ENCODE measurements around the gene SYMPK. TPM values are rescaled to one million over a fixed set of nuclear protein-coding genes. Genes with fewer than 3 reads are reported as not detected.

Gene SYMPK
- polyA plus RNA-seq, 1 of the 3 experiments (the other 2 are of a cell fraction), result 92.7 TPM

DNA sequence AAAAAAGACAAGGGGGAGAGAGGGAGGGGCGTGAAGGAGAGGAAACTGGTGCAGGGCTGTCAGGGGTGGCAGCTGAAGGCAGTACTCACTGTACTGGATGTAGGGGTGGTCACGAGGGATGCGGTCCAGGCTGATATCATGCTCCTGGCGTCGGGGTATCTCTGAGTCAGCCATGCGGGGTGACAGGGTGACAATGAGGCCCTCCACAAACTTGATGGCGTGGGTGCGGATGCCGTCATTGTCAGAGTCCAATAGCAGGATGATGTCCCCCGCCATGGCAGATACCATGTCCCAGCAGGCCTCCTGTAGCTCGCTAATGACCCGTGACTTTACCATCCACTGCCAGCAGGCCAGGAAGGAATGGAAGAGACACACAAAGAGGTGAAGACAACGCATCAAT is 15.3 kb downstream of the SYMPK start:
- TF ChIP-seq GATA2 (CRISPR knock-in tag; IDR thresholded peaks at IDR 0.05), result no peak
- no peak for TF ChIP-seq NRF1 (IDR thresholded peaks at IDR 0.05; ENCODE audit: low read depth, low read length)
- TF ChIP-seq, protein P1, sequence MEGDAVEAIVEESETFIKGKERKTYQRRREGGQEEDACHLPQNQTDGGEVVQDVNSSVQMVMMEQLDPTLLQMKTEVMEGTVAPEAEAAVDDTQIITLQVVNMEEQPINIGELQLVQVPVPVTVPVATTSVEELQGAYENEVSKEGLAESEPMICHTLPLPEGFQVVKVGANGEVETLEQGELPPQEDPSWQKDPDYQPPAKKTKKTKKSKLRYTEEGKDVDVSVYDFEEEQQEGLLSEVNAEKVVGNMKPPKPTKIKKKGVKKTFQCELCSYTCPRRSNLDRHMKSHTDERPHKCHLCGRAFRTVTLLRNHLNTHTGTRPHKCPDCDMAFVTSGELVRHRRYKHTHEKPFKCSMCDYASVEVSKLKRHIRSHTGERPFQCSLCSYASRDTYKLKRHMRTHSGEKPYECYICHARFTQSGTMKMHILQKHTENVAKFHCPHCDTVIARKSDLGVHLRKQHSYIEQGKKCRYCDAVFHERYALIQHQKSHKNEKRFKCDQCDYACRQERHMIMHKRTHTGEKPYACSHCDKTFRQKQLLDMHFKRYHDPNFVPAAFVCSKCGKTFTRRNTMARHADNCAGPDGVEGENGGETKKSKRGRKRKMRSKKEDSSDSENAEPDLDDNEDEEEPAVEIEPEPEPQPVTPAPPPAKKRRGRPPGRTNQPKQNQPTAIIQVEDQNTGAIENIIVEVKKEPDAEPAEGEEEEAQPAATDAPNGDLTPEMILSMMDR (IDR thresholded peaks at IDR 0.05), result no peak
- no peak for TF ChIP-seq CHD2 (IDR thresholded peaks at IDR 0.05; ENCODE audit: low read length, partially characterized antibody)
- TF ChIP-seq, protein P2, sequence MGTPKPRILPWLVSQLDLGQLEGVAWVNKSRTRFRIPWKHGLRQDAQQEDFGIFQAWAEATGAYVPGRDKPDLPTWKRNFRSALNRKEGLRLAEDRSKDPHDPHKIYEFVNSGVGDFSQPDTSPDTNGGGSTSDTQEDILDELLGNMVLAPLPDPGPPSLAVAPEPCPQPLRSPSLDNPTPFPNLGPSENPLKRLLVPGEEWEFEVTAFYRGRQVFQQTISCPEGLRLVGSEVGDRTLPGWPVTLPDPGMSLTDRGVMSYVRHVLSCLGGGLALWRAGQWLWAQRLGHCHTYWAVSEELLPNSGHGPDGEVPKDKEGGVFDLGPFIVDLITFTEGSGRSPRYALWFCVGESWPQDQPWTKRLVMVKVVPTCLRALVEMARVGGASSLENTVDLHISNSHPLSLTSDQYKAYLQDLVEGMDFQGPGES (IDR thresholded peaks at IDR 0.05; ENCODE audit: low read depth, low read length), result no peak
- TF ChIP-seq SMC3 (IDR thresholded peaks at IDR 0.05; ENCODE audit: low read depth, low read length), result no peak
- no peak for TF ChIP-seq MXI1 (IDR thresholded peaks at IDR 0.05; ENCODE audit: low read depth, low read length)
- TF ChIP-seq ELF1 (IDR thresholded peaks at IDR 0.05), result no peak
- TF ChIP-seq, protein P3, sequence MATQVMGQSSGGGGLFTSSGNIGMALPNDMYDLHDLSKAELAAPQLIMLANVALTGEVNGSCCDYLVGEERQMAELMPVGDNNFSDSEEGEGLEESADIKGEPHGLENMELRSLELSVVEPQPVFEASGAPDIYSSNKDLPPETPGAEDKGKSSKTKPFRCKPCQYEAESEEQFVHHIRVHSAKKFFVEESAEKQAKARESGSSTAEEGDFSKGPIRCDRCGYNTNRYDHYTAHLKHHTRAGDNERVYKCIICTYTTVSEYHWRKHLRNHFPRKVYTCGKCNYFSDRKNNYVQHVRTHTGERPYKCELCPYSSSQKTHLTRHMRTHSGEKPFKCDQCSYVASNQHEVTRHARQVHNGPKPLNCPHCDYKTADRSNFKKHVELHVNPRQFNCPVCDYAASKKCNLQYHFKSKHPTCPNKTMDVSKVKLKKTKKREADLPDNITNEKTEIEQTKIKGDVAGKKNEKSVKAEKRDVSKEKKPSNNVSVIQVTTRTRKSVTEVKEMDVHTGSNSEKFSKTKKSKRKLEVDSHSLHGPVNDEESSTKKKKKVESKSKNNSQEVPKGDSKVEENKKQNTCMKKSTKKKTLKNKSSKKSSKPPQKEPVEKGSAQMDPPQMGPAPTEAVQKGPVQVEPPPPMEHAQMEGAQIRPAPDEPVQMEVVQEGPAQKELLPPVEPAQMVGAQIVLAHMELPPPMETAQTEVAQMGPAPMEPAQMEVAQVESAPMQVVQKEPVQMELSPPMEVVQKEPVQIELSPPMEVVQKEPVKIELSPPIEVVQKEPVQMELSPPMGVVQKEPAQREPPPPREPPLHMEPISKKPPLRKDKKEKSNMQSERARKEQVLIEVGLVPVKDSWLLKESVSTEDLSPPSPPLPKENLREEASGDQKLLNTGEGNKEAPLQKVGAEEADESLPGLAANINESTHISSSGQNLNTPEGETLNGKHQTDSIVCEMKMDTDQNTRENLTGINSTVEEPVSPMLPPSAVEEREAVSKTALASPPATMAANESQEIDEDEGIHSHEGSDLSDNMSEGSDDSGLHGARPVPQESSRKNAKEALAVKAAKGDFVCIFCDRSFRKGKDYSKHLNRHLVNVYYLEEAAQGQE (IDR thresholded peaks at IDR 0.05; ENCODE audit: low read depth, low read length), result no peak
- no peak for TF ChIP-seq GABPA (IDR thresholded peaks at IDR 0.05; ENCODE audit: low read depth)
- no peak for TF ChIP-seq POLR2AphosphoS5 (IDR thresholded peaks at IDR 0.05; ENCODE audit: low read depth, low read length)
- TF ChIP-seq RFX5 (IDR thresholded peaks at IDR 0.05; ENCODE audit: low read length), result no peak
- no peak for TF ChIP-seq RAD21 (IDR thresholded peaks at IDR 0.05; ENCODE audit: low read length)

More for the DNA sequence above, 15.3 kb downstream of the SYMPK start:
- no peaks in the 10 kb centered on the region for H3K4me1 ChIP-seq (ENCODE audit: control insufficient read depth in 1 of 2, insufficient read depth in 2 of 2, low read depth in 1 of 2, low read length in 1 of 2)
- no peaks in the 10 kb centered on the region for H3K27me3 ChIP-seq (ENCODE audit: insufficient read depth)
- DNase-seq, result no peak
- H3K27ac ChIP-seq (ENCODE audit: low read depth in 2 of 2, low read length in 1 of 2), result no peak overlapping the region
- H4K20me1 ChIP-seq (ENCODE audit: insufficient read depth), result no peaks in the 10 kb centered on the region
- no peaks in the 10 kb centered on the region for H3K9me3 ChIP-seq
- H3F3A ChIP-seq (replicated peaks; ENCODE audit: insufficient read depth), result no peaks in the 10 kb centered on the region
- no peak overlapping the region for H2AFZ ChIP-seq (ENCODE audit: low read depth)
- ChIA-PET POLR2A (no interaction called here), CTCF (interaction anchor here (1.3 to 5.9 kb wide), 3 partner anchors 16 to 30 kb away, joined by 3 to 35 read pairs (median 21); partner anchors contain the start of genes FOXA3 and SYMPK)
- H3K9ac ChIP-seq, result no peak overlapping the region
- WGBS (ENCODE audit: low lambda C conversion rate), result 96% methylated on average over 13 of the region's 13 CpGs
- H3K79me2 ChIP-seq (ENCODE audit: insufficient read depth), result no peaks in the 10 kb centered on the region; the same call in 1 of the 2 replicates
- H3K9me2 ChIP-seq, result no peaks in the 10 kb centered on the region
- H3K4me2 ChIP-seq, result no peak overlapping the region
- no peak overlapping the region for H3K4me3 ChIP-seq (ENCODE audit: low read depth in 2 of 2, low read length in 1 of 2)
- H3K36me3 ChIP-seq (replicated peaks in 1 of 2; ENCODE audit: control insufficient read depth in 1 of 2, insufficient read depth in 2 of 2, low read length in 1 of 2), result peaks cover 71 to 72% of the 10 kb centered on the region in 2 experiments

All from SK-N-SH (cell line).